RWPE2 (cell line): ENCODE data around the gene VENTX.

ENCODE experiments used
- ATAC-seq: fragments of 200-7000 bp; cut with Tn5 transposase; 3 replicates; pipeline ENCODE4 v1.9.1; 2021; ENCODE audit warnings: low read depth
- DNase-seq: peaks from one replicate; pipeline ENCODE4 v3.0.0-alpha.2; 2020; ENCODE audit warnings: low spot score
- H3K27ac ChIP-seq: fragments of 450-650 bp; 2 replicates; pipeline ENCODE4 v1.5.1; 2017; ENCODE audit warnings: mild to moderate bottlenecking; ENCODE audit not compliant: poor library complexity, severe bottlenecking
- H3K27me3 ChIP-seq: fragments of 250-450 bp; sonication (Bioruptor Pico); 2 replicates; pipeline ENCODE4 v1.5.1; 2021; ENCODE audit warnings: mild to moderate bottlenecking, moderate library complexity; ENCODE audit not compliant: insufficient read depth, poor library complexity, severe bottlenecking
- H3K36me3 ChIP-seq: fragments of 250-450 bp; sonication (Bioruptor Pico); 2 replicates; pipeline ENCODE4 v1.5.1; 2020; ENCODE audit warnings: low read depth, mild to moderate bottlenecking, moderate library complexity
- H3K4me1 ChIP-seq: fragments of 250-450 bp; sonication (Bioruptor Pico); 2 replicates; pipeline ENCODE4 v1.5.1; 2021; ENCODE audit warnings: mild to moderate bottlenecking, moderate library complexity; ENCODE audit not compliant: insufficient read depth, poor library complexity, severe bottlenecking
- H3K4me3 ChIP-seq: fragments of 250-450 bp; sonication (Bioruptor Pico); 2 replicates; pipeline ENCODE4 v1.5.1; 2021; ENCODE audit warnings: mild to moderate bottlenecking, moderate library complexity; ENCODE audit not compliant: severe bottlenecking
- H3K9me3 ChIP-seq: fragments of 250-450 bp; sonication (Bioruptor Pico); 2 replicates; pipeline ENCODE4 v1.5.1; 2021; ENCODE audit warnings: mild to moderate bottlenecking, moderate library complexity; ENCODE audit not compliant: severe bottlenecking
- TF ChIP-seq, protein P1 (sequence below): fragments of 450-650 bp; IDR thresholded peaks from one replicate; pipeline ENCODE4 v1.5.1; 2017; ENCODE audit warnings: mild to moderate bottlenecking, moderate library complexity; ENCODE audit not compliant: poor library complexity, severe bottlenecking

The VENTX gene

DNA sequence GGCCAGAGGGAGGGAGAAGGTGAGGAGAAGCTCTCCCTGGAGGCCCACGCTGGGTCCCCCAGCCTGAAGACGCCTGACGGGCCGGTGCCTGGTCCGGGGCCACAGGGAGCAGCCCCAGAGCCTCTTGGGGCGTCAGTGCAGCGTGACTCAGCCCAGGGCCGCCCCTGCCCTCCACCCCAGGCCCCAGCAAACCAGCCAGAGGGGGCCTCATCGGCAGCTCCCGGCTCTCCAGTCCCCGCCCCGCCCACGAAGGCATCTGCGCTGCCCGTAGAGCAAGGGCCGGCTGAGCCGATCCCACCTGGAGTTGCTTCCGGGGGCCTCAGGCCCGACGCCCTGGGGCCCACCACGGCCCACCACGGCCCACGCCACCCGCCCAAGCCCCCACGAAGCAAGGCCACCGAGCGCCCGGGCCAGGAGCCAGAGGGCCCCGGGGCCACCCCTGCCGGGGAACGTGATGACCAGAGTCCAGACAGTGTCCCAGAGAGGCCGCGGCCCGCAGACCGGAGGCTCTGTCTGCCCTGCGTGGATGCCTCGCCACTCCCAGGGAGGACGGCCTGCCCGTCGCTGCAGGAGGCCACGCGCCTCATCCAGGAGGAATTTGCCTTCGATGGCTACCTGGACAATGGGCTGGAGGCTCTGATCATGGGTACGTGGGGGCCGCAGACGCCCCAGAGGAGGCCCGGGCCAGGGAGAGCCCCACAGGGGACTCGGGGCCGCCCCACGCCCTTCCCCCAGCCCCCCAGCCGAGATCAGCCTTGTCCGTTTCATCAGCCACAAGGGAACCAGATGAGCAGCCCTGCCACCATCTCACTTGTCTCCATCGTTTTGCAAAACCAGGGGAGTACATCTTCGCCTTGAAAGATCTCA lies 38.8 kb upstream of the VENTX start:
- H3K27me3 ChIP-seq = no peaks in the 10 kb centered on the region
- ATAC-seq (no peak), DNase-seq (no peak)
- TF ChIP-seq, protein P1, sequence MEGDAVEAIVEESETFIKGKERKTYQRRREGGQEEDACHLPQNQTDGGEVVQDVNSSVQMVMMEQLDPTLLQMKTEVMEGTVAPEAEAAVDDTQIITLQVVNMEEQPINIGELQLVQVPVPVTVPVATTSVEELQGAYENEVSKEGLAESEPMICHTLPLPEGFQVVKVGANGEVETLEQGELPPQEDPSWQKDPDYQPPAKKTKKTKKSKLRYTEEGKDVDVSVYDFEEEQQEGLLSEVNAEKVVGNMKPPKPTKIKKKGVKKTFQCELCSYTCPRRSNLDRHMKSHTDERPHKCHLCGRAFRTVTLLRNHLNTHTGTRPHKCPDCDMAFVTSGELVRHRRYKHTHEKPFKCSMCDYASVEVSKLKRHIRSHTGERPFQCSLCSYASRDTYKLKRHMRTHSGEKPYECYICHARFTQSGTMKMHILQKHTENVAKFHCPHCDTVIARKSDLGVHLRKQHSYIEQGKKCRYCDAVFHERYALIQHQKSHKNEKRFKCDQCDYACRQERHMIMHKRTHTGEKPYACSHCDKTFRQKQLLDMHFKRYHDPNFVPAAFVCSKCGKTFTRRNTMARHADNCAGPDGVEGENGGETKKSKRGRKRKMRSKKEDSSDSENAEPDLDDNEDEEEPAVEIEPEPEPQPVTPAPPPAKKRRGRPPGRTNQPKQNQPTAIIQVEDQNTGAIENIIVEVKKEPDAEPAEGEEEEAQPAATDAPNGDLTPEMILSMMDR = no peak
- no peaks in the 10 kb centered on the region for H3K4me1 ChIP-seq
- H3K9me3 ChIP-seq = no peaks in the 10 kb centered on the region
- H3K36me3 ChIP-seq = no peaks in the 10 kb centered on the region
- H3K27ac ChIP-seq = no peak overlapping the region
- H3K4me3 ChIP-seq = no peak overlapping the region

GRCh38 chr10:133199488-133199885 lies 38.2 kb upstream of the VENTX start:
- DNase-seq = no peak

GRCh38 chr10:133199992-133200611 lies 37.6 kb upstream of the VENTX start:
- TF ChIP-seq, protein P1 = no peak
- Histone ChIP-seq H3K27ac (no peak overlapping the region), H3K9me3 (no peaks in the 10 kb centered on the region), H3K36me3 (no peaks in the 10 kb centered on the region), H3K4me3 (no peak overlapping the region), H3K27me3 (no peaks in the 10 kb centered on the region), H3K4me1 (no peaks in the 10 kb centered on the region)
- ATAC-seq (no peak), DNase-seq (no peak)

More at GRCh38 chr10:133199488-133199885, 38.2 kb upstream of the VENTX start:
- Histone ChIP-seq H3K4me3 (no peak overlapping the region), H3K9me3 (no peaks in the 10 kb centered on the region), H3K27me3 (no peaks in the 10 kb centered on the region), H3K4me1 (no peaks in the 10 kb centered on the region), H3K36me3 (no peaks in the 10 kb centered on the region), H3K27ac (no peak overlapping the region)
- ATAC-seq = no peak
- TF ChIP-seq, protein P1 = no peak

DNA sequence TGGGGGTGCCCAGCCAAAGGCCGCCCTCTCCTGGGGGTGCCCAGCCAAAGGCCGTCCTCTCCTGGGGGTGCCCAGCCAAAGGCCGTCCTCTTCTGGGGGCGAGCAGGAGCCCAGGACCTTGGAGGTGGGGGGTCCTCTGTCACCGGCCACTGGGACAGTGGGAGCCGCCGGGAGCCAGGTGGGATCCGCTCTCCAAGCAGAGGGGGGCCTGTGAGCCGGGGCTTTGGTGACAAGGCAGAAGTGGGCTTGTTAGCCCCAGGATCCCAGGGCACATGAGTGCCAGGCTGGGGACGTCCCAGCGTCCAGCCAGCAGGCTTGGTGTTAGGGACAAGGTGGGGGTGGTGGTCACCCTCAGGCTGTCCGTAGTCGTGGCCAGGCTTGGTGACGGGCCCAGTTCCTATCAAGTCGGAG lies 37.0 kb upstream of the VENTX start:
- no peaks in the 10 kb centered on the region for H3K36me3 ChIP-seq
- no peak for DNase-seq
- no peak overlapping the region for H3K4me3 ChIP-seq
- no peak for ATAC-seq
- H3K27ac ChIP-seq = no peak overlapping the region
- H3K4me1 ChIP-seq = no peaks in the 10 kb centered on the region
- TF ChIP-seq, protein P1 = no peak
- H3K27me3 ChIP-seq = no peaks in the 10 kb centered on the region
- H3K9me3 ChIP-seq = no peaks in the 10 kb centered on the region
